Ovary (tissue), 3 donors: Measurements from ENCODE around the gene PCYT2.

Source experiments
- CTCF ChIP-seq, 3 donors: fragments of 450-650 bp in 2 of 3; fragments of 200-600 bp in 1 of 3; IDR thresholded peaks; one replicate each; pipeline versions ENCODE4 v1.5.1 to v1.8.0; 2016 to 2022; ENCODE audit warnings: antibody characterized with exemption in 3 of 3, mild to moderate bottlenecking in 1 of 3
- EP300 ChIP-seq: sonication (generic); formaldehyde crosslinking; IDR thresholded peaks from one replicate; pipeline ENCODE4 v1.6.1; 2017; ENCODE audit warnings: antibody characterized with exemption
- POLR2A ChIP-seq: fragments of 450-650 bp; IDR thresholded peaks from one replicate; pipeline ENCODE4 v1.6.1; 2017; ENCODE audit warnings: antibody characterized with exemption, mild to moderate bottlenecking, moderate library complexity
- donor health status: DM: no; HTN: no; CAD: no.

DNA sequence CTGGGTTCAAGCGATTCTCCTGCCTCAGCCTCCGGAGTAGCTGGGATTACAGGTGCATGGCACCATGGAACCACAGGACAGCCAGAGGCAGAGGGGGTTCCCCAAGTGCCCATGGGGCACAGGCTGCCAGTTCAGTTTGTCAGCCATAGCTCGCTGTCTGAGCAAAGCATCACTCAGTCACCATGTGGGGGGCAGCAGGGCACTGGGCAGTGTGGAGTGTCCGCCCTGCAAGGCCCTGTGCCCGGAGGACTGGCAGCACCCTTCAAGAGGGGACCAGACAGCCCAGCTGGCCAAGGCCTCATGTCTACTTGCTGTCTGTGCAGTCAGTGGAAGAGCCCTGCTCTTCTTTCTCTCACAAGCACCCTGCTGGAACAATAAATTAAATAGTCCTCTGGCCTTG lies 26.2 kb downstream of the PCYT2 start:
- no peak for TF ChIP-seq CTCF (IDR thresholded peaks at IDR 0.05)
- TF ChIP-seq EP300: no peak
- no peak for TF ChIP-seq POLR2A
